Mucosa of descending colon (tissue), 3 donors: ENCODE measurements around the gene RCSD1. TPM values are rescaled to one million over a fixed set of nuclear protein-coding genes. Genes with fewer than 3 reads are reported as not detected.

Experiments used
- ATAC-seq: fragments of 200-7000 bp; cut with Tn5 transposase; one replicate; pipeline ENCODE4 v1.9.1; 2020; ENCODE audit warnings: mild to moderate bottlenecking, moderate library complexity
- DNase-seq, 3 donors: peaks; one replicate each; pipeline ENCODE4 v3.0.0-alpha.2; 2020
- H3K36me3 ChIP-seq: fragments of 200-600 bp; one replicate; pipeline ENCODE4 v1.8.0; 2021; ENCODE audit warnings: low read depth, mild to moderate bottlenecking
- H3K4me1 ChIP-seq: fragments of 200-600 bp; one replicate; pipeline ENCODE4 v1.8.0; 2021; ENCODE audit warnings: low read depth, mild to moderate bottlenecking
- H3K4me3 ChIP-seq: fragments of 200-600 bp; one replicate; pipeline ENCODE4 v1.8.0; 2021; ENCODE audit warnings: mild to moderate bottlenecking
- H3K9me3 ChIP-seq: fragments of 200-600 bp; one replicate; pipeline ENCODE4 v1.8.0; 2021; ENCODE audit warnings: mild to moderate bottlenecking
- CTCF ChIP-seq: fragments of 200-600 bp; IDR thresholded peaks from one replicate; pipeline ENCODE4 v1.8.0; 2022; ENCODE audit warnings: antibody characterized with exemption, mild to moderate bottlenecking
- intact Hi-C, 2 donors: fragments of 100-400 bp; cut with DNase I in 1 of 2; cut with micrococcal nuclease in 1 of 2; formaldehyde crosslinking; loops; one replicate each; pipeline versions ENCODE4 v1.11.0 to v1.11.1; 2022; cut with DNase I, micrococcal nuclease
- long read RNA-seq, 2 donors: library from polyadenylated mRNA; unstranded; transcript quantifications; one replicate each; pipeline ENCODE4 v2.0.0, GENCODE V29; 2019 to 2021
- total RNA-seq, 3 donors: library from RNA; stranded (reverse); fragmentation: NEBNext Ultra II Directional in 2 of 3; extraction: Animal tissue kit (Norgen Biotek cat#: 25700) in 2 of 3; gene quantifications; one replicate each; pipeline versions ENCODE4 v1.2.1 to v1.2.4, GENCODE V29; 2021 to 2023
- donor health status: DM: no; HTN: no; CAD: no; lungs with moderate emphysema.
- donor health status: DM: no; HTN: no; CAD: no.
- donor health status: DM: no; HTN: yes; CAD: no.

The RCSD1 gene
- total RNA-seq = 10 to 100 TPM in 1 of 3 donors, 1 to 10 TPM in 2; 3.9 to 10.8 (median 8.4) TPM
- long read RNA-seq, donor 1, transcript RCSD1-202 (7 exons, 3,135 nt) = major isoform, 9 of 12 reads
- long read RNA-seq, donor 1, partial matches to known transcripts = 1 of 12 reads
- long read RNA-seq, donor 1, other reads (novel, unspliced or antisense) = 2 of 12 reads
- long read RNA-seq, donor 2, transcript RCSD1-202 (7 exons, 3,135 nt) = major isoform, 5 of 11 reads
- long read RNA-seq, donor 2, partial matches to known transcripts = 2 of 11 reads
- long read RNA-seq, donor 2, other reads (novel, unspliced or antisense) = 2 of 11 reads

GRCh38 chr1:167629681-167630567, at the start of gene RCSD1:
Gene RCSD1 (plus strand): TSS chr1:167630232. CDS start chr1:167630424, 192 bp downstream.
- H3K9me3 ChIP-seq = no peaks in the 10 kb centered on the region
- no peaks in the 10 kb centered on the region for H3K36me3 ChIP-seq
- peak within 1 kb of the TSS; percentile 38 for H3K4me3 ChIP-seq
- intact Hi-C loops = no loop called here
- peak; percentile 64 for ATAC-seq
- DNase-seq = peak in 2 of 3 donors; percentile 64 to 77
- no peak for TF ChIP-seq CTCF
- H3K4me1 ChIP-seq = peaks cover 10% of the 10 kb centered on the region

GRCh38 chr1:167582064-167582463, 48.0 kb upstream of the RCSD1 start:
- Histone ChIP-seq H3K4me1 (no peaks in the 10 kb centered on the region), H3K9me3 (no peaks in the 10 kb centered on the region), H3K4me3 (no peak overlapping the region), H3K36me3 (no peaks in the 10 kb centered on the region)
- intact Hi-C loops = no loop called here
- no peak for TF ChIP-seq CTCF
- DNase-seq (no peak), ATAC-seq (no peak)

- DNase-seq (no peak), ATAC-seq (no peak)
- Histone ChIP-seq H3K4me1 (no peaks in the 10 kb centered on the region), H3K9me3 (no peaks in the 10 kb centered on the region), H3K36me3 (no peaks in the 10 kb centered on the region), H3K4me3 (no peak overlapping the region)
- intact Hi-C loops = no loop called here
- TF ChIP-seq CTCF = no peak
Observed at GRCh38 chr1:167582722-167583121, 47.3 kb upstream of the RCSD1 start.

GRCh38 chr1:167584581-167584980, 45.5 kb upstream of the RCSD1 start:
- ATAC-seq (no peak), DNase-seq (no peak)
- intact Hi-C loops = no loop called here
- TF ChIP-seq CTCF = no peak
- Histone ChIP-seq H3K36me3 (no peaks in the 10 kb centered on the region), H3K4me3 (no peak overlapping the region), H3K4me1 (no peaks in the 10 kb centered on the region), H3K9me3 (no peaks in the 10 kb centered on the region)

- no peak overlapping the region for H3K4me3 ChIP-seq
- H3K9me3 ChIP-seq = no peaks in the 10 kb centered on the region
- H3K36me3 ChIP-seq = no peaks in the 10 kb centered on the region
- H3K4me1 ChIP-seq = no peaks in the 10 kb centered on the region
- ATAC-seq = no peak
- TF ChIP-seq CTCF = no peak
- intact Hi-C loops = no loop called here
- no peak for DNase-seq
Observed at GRCh38 chr1:167587342-167587741, 42.7 kb upstream of the RCSD1 start.
